Ishikawa (cell line): ENCODE measurements around the gene MCM7.

ENCODE experiments used
- CEBPB ChIP-seq: IDR thresholded peaks from 2 replicates; pipeline ENCODE4 v1.6.1; 2012
- CREB1 ChIP-seq: IDR thresholded peaks from 2 replicates; pipeline ENCODE4 v1.6.1; 2012; ENCODE audit warnings: low read depth
- EGR1 ChIP-seq: IDR thresholded peaks from 2 replicates; pipeline ENCODE4 v1.6.1; 2012
- EP300 ChIP-seq: IDR thresholded peaks from 2 replicates; pipeline ENCODE4 v1.6.1; 2012; ENCODE audit warnings: borderline replicate concordance
- FOXM1 ChIP-seq: IDR thresholded peaks from 2 replicates; pipeline ENCODE4 v1.6.1; 2012; ENCODE audit warnings: low read depth, borderline replicate concordance
- MAX ChIP-seq: IDR thresholded peaks from 2 replicates; pipeline ENCODE4 v1.6.1; 2012
- NFIC ChIP-seq: IDR thresholded peaks from 2 replicates; pipeline ENCODE4 v1.6.1; 2012
- RAD21 ChIP-seq: IDR thresholded peaks from 2 replicates; pipeline ENCODE4 v1.6.1; 2012; ENCODE audit warnings: low read depth
- REST ChIP-seq: IDR thresholded peaks from 2 replicates; pipeline ENCODE4 v1.6.1; 2012; ENCODE audit warnings: low read depth, mild to moderate bottlenecking
- TAF1 ChIP-seq: IDR thresholded peaks from 2 replicates; pipeline ENCODE4 v1.6.1; 2012; ENCODE audit warnings: low read depth, mild to moderate bottlenecking
- TCF12 ChIP-seq: IDR thresholded peaks from 2 replicates; pipeline ENCODE4 v1.6.1; 2012; ENCODE audit warnings: low read depth
- TEAD4 ChIP-seq: IDR thresholded peaks from 2 replicates; pipeline ENCODE4 v1.6.1; 2012
- USF1 ChIP-seq: IDR thresholded peaks from 2 replicates; pipeline ENCODE4 v1.6.1; 2012
- YY1 ChIP-seq: IDR thresholded peaks from 2 replicates; pipeline ENCODE4 v1.6.1; 2012; ENCODE audit warnings: low read depth
- ZBTB7A ChIP-seq: IDR thresholded peaks from 2 replicates; pipeline ENCODE4 v1.6.1; 2012; ENCODE audit warnings: low read depth

Gene MCM7

GRCh38 chr7:100088095-100088620 is 13.0 kb downstream of the MCM7 start:
- TF ChIP-seq TAF1 (no peak), USF1 (no peak), MAX (no peak), TEAD4 (no peak), REST (no peak), CREB1 (no peak), EP300 (no peak), CEBPB (no peak), ZBTB7A (no peak), FOXM1 (no peak), NFIC (no peak), YY1 (no peak), RAD21 (no peak), TCF12 (no peak), EGR1 (no peak)

- no peak for TF ChIP-seq TAF1
- no peak for TF ChIP-seq NFIC
- TF ChIP-seq CEBPB, result no peak
- TF ChIP-seq RAD21, result no peak
- no peak for TF ChIP-seq YY1
- TF ChIP-seq EP300, result no peak
- no peak for TF ChIP-seq ZBTB7A
- TF ChIP-seq EGR1, result no peak
- TF ChIP-seq USF1, result no peak
- TF ChIP-seq FOXM1, result no peak
- no peak for TF ChIP-seq REST
- no peak for TF ChIP-seq TCF12
- no peak for TF ChIP-seq CREB1
Observed at GRCh38 chr7:100087055-100087750, 14.0 kb downstream of the MCM7 start.

GRCh38 chr7:100085515-100085914 is 15.7 kb downstream of the MCM7 start:
- TF ChIP-seq MAX (no peak), TAF1 (no peak), ZBTB7A (no peak), TCF12 (no peak), REST (no peak), NFIC (no peak), CEBPB (no peak), USF1 (no peak), FOXM1 (no peak), YY1 (no peak), TEAD4 (no peak), RAD21 (no peak), EP300 (no peak), EGR1 (no peak), CREB1 (no peak)
